GM19025 (cell line): ENCODE results near the gene CDCP1.
"Not testable (repeated sequence)": the region's sequence is repeated elsewhere in the genome, so short reads cannot be mapped to it uniquely, and the experiment has no call there.

Source experiments
- ATAC-seq: cut with Tn5 transposase; IDR thresholded peaks from one replicate; pipeline ENCODE4 v1.9.1; 2021; ENCODE audit warnings: mild to moderate bottlenecking, low read depth, moderate library complexity; ENCODE audit not compliant: unreplicated experiment

Gene CDCP1

GRCh38 chr3:45140770-45141155 lies 5.4 kb downstream of the CDCP1 start:
- ATAC-seq: not testable (repeated sequence)

DNA sequence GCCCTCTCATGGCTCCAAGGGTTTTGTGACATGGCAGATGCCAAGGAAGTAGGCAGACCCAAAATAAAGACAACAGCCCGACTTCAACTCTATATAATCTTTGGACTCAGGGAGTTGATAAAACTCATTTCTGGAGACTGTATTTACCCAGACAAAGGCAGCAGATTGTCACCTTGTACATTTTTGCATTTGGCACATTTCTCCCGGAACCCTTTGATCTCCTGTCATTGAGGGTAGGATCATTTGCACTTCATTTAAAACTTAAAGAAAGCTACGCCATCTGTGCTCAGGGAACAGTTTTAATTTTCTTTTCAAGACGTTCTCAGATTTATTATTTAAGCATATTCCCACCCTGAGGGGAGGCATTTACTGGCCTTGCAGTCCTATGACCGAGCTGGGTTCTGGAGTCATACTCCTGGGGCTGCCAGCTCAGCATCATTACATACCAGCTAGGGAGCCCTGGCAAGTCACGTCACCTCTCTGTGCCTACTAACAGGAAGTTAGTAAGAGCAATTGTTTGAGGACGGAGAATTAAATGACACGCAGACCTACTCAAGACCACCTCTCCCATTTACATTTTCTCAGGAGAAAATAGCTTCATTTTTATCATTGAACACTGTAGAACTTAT lies 5.9 kb downstream of the CDCP1 start:
- ATAC-seq: no peak

DNA sequence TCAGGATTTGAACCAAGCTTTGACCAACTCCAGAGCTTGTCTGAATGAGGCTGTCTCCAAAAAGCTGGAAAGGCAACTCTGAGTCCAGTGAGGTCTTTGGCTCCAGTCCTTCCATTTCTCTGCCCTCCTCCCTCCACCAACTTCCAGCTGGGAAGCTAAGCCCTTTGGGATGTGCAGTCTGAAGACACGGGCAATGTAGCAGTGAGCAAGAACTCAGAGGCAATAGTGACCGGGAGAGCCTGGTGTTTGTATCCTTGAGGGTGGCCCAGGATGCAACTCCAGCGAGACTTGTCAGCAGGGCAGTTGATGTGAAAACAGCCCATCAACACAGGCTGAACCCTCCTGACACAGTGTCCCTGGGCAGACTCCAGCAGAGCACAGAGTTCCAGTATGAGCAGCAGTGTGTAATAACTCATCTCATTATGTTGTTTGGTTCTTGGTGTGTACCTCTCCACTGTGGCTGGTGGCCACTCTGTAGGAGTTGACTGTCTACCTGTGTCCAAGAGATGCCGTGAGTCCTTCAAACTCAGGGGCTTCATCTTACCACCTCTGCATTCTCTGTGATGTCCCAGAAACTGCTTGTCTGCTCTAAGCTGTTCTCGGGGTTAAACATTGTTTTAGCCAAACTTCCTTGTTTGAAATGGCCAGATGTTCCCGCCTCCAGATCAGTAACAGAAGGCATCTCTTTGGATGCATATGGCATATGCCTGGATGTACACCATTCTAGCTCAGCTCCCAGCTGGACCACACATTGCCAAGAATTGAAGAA lies 6.6 kb downstream of the CDCP1 start:
- no peak for ATAC-seq

- ATAC-seq: no peak
Observed at GRCh38 chr3:45137656-45138181, 8.5 kb downstream of the CDCP1 start.

GRCh38 chr3:45135959-45136358 lies 10.2 kb downstream of the CDCP1 start:
- ATAC-seq: no peak

DNA sequence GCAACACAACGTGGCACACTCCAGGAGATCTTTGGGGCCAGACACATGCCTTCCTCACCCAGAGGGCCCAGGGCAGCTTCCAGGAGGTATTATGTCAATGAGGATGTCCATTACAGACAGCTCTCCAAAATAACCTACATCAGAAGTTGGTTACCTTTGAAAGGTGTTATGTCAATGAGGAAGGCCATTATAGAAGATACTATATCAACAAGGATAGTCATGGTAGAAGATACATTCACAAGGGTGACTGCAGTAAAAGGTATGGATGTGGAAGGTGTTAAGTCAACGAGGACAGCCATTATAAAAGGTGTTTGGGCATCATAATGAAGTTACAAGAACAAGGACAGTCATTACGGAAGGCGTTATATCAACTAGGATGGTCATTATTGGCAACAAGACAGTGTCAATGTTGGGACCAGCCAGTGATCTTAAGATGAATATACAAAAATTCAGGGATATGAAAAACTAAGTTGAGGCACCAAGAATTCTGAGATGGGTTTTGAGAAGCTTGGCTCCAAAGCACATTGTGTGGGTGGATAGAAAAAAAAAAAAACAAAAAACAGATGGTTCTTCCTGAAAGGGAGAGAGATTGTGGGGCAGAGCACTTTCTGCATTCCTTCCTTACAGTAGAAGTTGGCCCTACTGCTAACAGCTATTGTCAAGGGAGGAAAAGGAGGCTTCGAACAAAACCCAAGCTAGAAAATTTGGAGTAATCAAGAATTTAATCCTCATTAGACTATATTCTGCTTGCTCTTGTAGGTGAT lies 11.2 kb downstream of the CDCP1 start:
- ATAC-seq: no peak

- no peak for ATAC-seq
Observed at GRCh38 chr3:45132568-45133211, 13.5 kb downstream of the CDCP1 start.

GRCh38 chr3:45131201-45131600 lies 15.0 kb downstream of the CDCP1 start:
- ATAC-seq: no peak

GRCh38 chr3:45130476-45130875 lies 15.7 kb downstream of the CDCP1 start:
- ATAC-seq: no peak

GRCh38 chr3:45128950-45129349 lies 17.2 kb downstream of the CDCP1 start:
- no peak for ATAC-seq

DNA sequence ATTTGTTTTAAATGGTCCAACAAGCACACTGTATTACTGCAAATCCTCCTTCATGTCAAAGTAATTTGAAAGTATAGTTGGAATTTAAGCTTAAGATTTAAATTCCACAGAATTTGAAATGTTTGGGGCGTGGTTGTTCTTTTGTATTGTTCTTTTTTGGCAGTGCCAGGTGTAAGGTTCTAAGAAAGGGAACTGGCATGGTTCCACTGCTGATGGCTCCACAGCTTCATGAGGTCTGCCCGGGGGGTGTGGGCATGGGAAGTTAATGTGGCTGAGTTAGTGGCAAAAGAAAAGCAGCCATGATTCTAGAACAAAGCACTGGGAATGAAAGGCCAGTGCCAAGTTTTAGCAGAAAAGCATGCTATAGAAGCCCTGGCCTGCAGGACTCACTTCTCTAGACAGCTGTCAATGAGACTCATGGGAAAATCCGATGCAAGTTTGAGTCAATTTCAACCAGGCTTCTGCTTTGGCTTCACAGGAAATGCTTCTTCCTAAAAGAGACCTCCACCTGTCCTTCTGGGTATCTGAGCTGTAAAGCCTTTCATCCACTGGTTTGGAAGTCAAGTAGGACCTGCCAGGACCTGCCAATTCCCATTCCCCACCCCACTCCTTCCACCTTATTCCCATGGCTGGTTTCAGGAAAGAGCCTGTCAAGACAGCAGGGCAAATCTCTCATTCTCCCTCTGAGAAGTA lies 18.9 kb downstream of the CDCP1 start:
- no peak for ATAC-seq

DNA sequence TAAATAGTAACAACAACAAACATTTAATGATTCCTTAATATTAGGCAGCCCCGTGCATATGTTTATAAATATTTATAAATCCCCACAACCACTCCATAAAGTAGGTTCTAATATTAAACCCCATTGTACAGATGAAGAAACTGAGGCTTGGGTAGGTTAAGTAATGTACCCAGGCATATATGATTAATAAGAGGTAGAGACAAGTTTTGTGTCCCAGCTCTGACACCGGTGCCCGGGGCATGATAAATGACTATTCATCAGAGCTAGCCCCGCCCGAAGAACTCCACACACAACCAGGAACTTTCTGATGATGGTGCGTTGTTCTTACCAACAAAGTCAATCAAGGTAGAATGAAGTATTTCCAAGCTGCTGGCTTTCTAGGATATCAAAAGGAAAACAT lies 19.4 kb downstream of the CDCP1 start:
- ATAC-seq: no peak

DNA sequence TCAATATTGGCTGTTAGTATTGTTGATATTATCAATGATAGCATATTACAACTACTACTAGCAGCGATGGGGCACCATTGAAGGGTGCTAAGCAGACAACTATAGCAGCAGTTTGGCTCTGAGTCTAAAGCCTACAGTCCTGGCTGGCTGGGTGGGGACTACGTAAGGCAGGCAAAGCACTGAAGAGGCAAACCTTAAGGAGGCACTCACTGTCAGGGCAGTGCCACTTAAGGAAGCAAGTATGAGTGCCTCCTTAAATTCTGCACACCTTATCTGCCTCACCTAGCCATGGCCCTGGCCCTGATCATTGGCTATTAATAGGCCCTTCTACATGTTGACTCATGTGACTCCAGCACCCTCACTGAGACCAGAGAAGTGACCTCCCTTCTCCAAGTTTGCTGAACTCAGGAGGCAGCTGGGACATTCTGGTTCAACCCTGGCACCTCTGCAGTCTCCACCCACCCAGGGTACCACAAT lies 20.6 kb downstream of the CDCP1 start:
- no peak for ATAC-seq

- ATAC-seq: no peak
Observed at GRCh38 chr3:45124956-45125355, 21.2 kb downstream of the CDCP1 start.

DNA sequence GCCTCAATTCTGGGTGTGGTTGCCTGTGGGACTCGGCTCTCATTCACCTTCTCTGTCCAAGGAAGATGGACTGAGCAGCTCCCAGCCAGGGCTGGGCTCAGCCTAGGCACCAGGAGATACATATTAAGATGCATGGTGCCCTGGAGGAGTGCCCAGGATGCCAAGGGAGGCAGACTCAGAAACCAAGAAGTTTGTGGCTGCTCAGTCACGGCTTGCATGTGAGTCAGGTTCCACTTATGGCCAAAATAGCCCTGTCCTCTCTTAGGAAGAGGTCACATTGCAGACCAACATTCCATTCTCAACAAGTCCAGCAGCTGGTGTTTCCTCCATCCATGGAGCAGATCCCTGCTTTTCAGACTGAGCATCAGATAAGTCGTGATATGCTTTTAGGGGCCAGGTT lies 21.8 kb downstream of the CDCP1 start:
- no peak for ATAC-seq

GRCh38 chr3:45123581-45124269 lies 22.5 kb downstream of the CDCP1 start:
- no peak for ATAC-seq

GRCh38 chr3:45123030-45123429 lies 23.1 kb downstream of the CDCP1 start:
- ATAC-seq: peak; percentile 78

GRCh38 chr3:45120359-45121158 lies 25.6 kb downstream of the CDCP1 start:
- ATAC-seq: no peak
